Keratinocyte (primary cell): ENCODE measurements around the gene MYO1H. TPM values are rescaled to one million over a fixed set of nuclear protein-coding genes. Genes with fewer than 3 reads are reported as not detected.

Experiments
- DNase-seq: peaks from one replicate; pipeline ENCODE4 v3.0.0-alpha.2; 2011; ENCODE audit warnings: low read depth, missing footprints, low spot score
- FAIRE-seq: peaks from 2 replicates; lab custom pipeline; 2011; peaks lifted over from hg19 to GRCh38; lab: Jason Lieb, UNC
- H2AFZ ChIP-seq: 2 replicates; pipeline ENCODE4 v1.6.0; 2012; ENCODE audit warnings: low read length, control low read depth, inconsistent platforms; ENCODE audit not compliant: control insufficient read depth
- H3K27ac ChIP-seq: 2 replicates; pipeline ENCODE4 v1.5.1; 2011; ENCODE audit warnings: low read length; ENCODE audit not compliant: control insufficient read depth, insufficient read depth
- H3K27me3 ChIP-seq: 3 replicates; pipeline ENCODE4 v1.6.0; 2011; ENCODE audit warnings: low read length; ENCODE audit not compliant: control insufficient read depth, insufficient read depth; ENCODE audit errors: extremely low read depth
- H3K36me3 ChIP-seq, 2 experiments: 2 replicates in 1 of 2; 3 replicates in 1 of 2; pipeline ENCODE4 v1.5.1; 2011; ENCODE audit warnings: low read length in 2 of 2, mild to moderate bottlenecking in 1 of 2; ENCODE audit not compliant: control insufficient read depth in 2 of 2, insufficient read depth in 2 of 2; ENCODE audit errors: extremely low read depth in 1 of 2
- H3K4me1 ChIP-seq: 3 replicates; pipeline ENCODE4 v1.5.1; 2011; ENCODE audit warnings: low read length; ENCODE audit not compliant: control insufficient read depth, insufficient read depth; ENCODE audit errors: extremely low read depth
- H3K4me2 ChIP-seq: 3 replicates; pipeline ENCODE4 v1.6.0; 2011; ENCODE audit warnings: low read depth, low read length; ENCODE audit not compliant: control insufficient read depth, insufficient read depth; ENCODE audit errors: extremely low read depth
- H3K4me3 ChIP-seq, 3 experiments: fragments of 200-600 bp in 1 of 3; sonication (generic) in 1 of 3; 2 replicates in 2 of 3; 3 replicates in 1 of 3; pipeline ENCODE4 v1.5.1; 2011 to 2016; ENCODE audit warnings: low read length in 3 of 3, mild to moderate bottlenecking in 3 of 3, control low read depth in 2 of 3, inconsistent platforms in 1 of 3, low read depth in 1 of 3, mixed read lengths in 1 of 3, mixed run types in 1 of 3, moderate library complexity in 1 of 3; ENCODE audit not compliant: control insufficient read depth in 2 of 3, insufficient read depth in 2 of 3; ENCODE audit errors: extremely low read depth in 1 of 3
- H3K79me2 ChIP-seq: 2 replicates; pipeline ENCODE4 v1.6.0; 2012; ENCODE audit warnings: low read length; ENCODE audit not compliant: control insufficient read depth, insufficient read depth
- H3K9ac ChIP-seq: 3 replicates; pipeline ENCODE4 v1.6.0; 2011; ENCODE audit warnings: low read length; ENCODE audit not compliant: control insufficient read depth, insufficient read depth; ENCODE audit errors: extremely low read depth
- H3K9me1 ChIP-seq: 3 replicates; pipeline ENCODE4 v1.6.0; 2011; ENCODE audit warnings: low read length; ENCODE audit not compliant: control insufficient read depth, insufficient read depth; ENCODE audit errors: extremely low read depth
- H3K9me3 ChIP-seq: 2 replicates; pipeline ENCODE4 v1.5.1; 2012; ENCODE audit warnings: low read depth, low read length; ENCODE audit not compliant: control insufficient read depth
- H4K20me1 ChIP-seq: 3 replicates; pipeline ENCODE4 v1.6.0; 2011; ENCODE audit warnings: low read length; ENCODE audit not compliant: control insufficient read depth, insufficient read depth; ENCODE audit errors: extremely low read depth
- EZH2 ChIP-seq: IDR thresholded peaks from one replicate; pipeline ENCODE4 v1.6.1; 2012; ENCODE audit warnings: inconsistent platforms, mild to moderate bottlenecking, low read length, moderate library complexity
- dilution Hi-C: fragments of 300-500 bp; cut with MboI; formaldehyde crosslinking; loops from one replicate; pipeline ENCODE4 v1.7.0; 2020; ENCODE audit warnings: low sequenced_read_pairs; ENCODE audit not compliant: extremely low pct_ligation_motif_present
- polyA plus RNA-seq, 5 experiments: library from polyadenylated mRNA; depleted of rRNA in 3 of 5; stranded (reverse) in 3 of 5; stranded (forward) in 1 of 5; unstranded in 1 of 5; fragments of >200 nt; gene quantifications; 1 replicate in 1 of 5; 2 replicates in 3 of 5; 3 replicates in 1 of 5; pipeline versions ENCODE4 v1.2.1 to v1.2.3, GENCODE V29; 2011 to 2012; ENCODE audit warnings: missing spikeins in 2 of 5, low read depth in 1 of 5, low replicate concordance in 1 of 5
- TF ChIP-seq, protein P1 (sequence below), 3 experiments: IDR thresholded peaks in 1 of 3; conservative IDR thresholded peaks in 1 of 3; optimal IDR thresholded peaks in 1 of 3; 2 replicates in 2 of 3; 3 replicates in 1 of 3; pipeline versions ENCODE3 to v1.5.1; 2011; ENCODE audit warnings: low read length in 3 of 3, mild to moderate bottlenecking in 3 of 3, moderate library complexity in 2 of 3, control low read depth in 1 of 3, inconsistent platforms in 1 of 3; ENCODE audit not compliant: insufficient read depth in 2 of 3; ENCODE audit errors: extremely low read depth in 1 of 3

MYO1H gene
- polyA plus RNA-seq, 1 donor (not counting 4 experiments of a cell fraction or from before 2014, with no cell fraction given): not detected

GRCh38 chr12:109358154-109358869 is 10.6 kb downstream of the MYO1H start:
- H3K4me1 ChIP-seq: no peaks in the 10 kb centered on the region
- H3K4me2 ChIP-seq: no peak overlapping the region
- no peaks in the 10 kb centered on the region for H4K20me1 ChIP-seq
- H3K36me3 ChIP-seq: no peaks in the 10 kb centered on the region
- H3K4me3 ChIP-seq: no peak overlapping the region
- no peaks in the 10 kb centered on the region for H3K79me2 ChIP-seq
- TF ChIP-seq, protein P1, sequence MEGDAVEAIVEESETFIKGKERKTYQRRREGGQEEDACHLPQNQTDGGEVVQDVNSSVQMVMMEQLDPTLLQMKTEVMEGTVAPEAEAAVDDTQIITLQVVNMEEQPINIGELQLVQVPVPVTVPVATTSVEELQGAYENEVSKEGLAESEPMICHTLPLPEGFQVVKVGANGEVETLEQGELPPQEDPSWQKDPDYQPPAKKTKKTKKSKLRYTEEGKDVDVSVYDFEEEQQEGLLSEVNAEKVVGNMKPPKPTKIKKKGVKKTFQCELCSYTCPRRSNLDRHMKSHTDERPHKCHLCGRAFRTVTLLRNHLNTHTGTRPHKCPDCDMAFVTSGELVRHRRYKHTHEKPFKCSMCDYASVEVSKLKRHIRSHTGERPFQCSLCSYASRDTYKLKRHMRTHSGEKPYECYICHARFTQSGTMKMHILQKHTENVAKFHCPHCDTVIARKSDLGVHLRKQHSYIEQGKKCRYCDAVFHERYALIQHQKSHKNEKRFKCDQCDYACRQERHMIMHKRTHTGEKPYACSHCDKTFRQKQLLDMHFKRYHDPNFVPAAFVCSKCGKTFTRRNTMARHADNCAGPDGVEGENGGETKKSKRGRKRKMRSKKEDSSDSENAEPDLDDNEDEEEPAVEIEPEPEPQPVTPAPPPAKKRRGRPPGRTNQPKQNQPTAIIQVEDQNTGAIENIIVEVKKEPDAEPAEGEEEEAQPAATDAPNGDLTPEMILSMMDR (optimal IDR thresholded peaks at IDR 0.05 in 1 of 3, IDR thresholded peaks at IDR 0.05 in 1 of 3, conservative IDR thresholded peaks at IDR 0.05 in 1 of 3; ENCODE audit: extremely low read depth in 1 of 3, insufficient read depth in 2 of 3, low read length in 3 of 3): no peak
- no peak for TF ChIP-seq EZH2
- DNase-seq (no peak), FAIRE-seq (no peak)
- no peaks in the 10 kb centered on the region for H3K9me1 ChIP-seq
- no peak overlapping the region for H3K9ac ChIP-seq
- no peaks in the 10 kb centered on the region for H3K9me3 ChIP-seq
- dilution Hi-C loops: no loop called here
- H3K27me3 ChIP-seq: peaks cover 5% of the 10 kb centered on the region
- no peak overlapping the region for H2AFZ ChIP-seq
- no peak overlapping the region for H3K27ac ChIP-seq

GRCh38 chr12:109359131-109359690 is 11.5 kb downstream of the MYO1H start:
- Histone ChIP-seq H3K36me3 (no peaks in the 10 kb centered on the region), H3K27ac (no peak overlapping the region), H4K20me1 (no peaks in the 10 kb centered on the region), H3K4me1 (no peaks in the 10 kb centered on the region), H3K27me3 (peaks cover 5% of the 10 kb centered on the region), H3K79me2 (no peaks in the 10 kb centered on the region), H3K9me3 (no peaks in the 10 kb centered on the region), H2AFZ (no peak overlapping the region), H3K9ac (no peak overlapping the region), H3K4me3 (no peak overlapping the region), H3K9me1 (no peaks in the 10 kb centered on the region), H3K4me2 (no peak overlapping the region)
- FAIRE-seq (no peak), DNase-seq (no peak)
- TF ChIP-seq EZH2: no peak
- TF ChIP-seq, protein P1 (optimal IDR thresholded peaks at IDR 0.05 in 1 of 3, IDR thresholded peaks at IDR 0.05 in 1 of 3, conservative IDR thresholded peaks at IDR 0.05 in 1 of 3; ENCODE audit: extremely low read depth in 1 of 3, insufficient read depth in 2 of 3, low read length in 3 of 3): no peak
- dilution Hi-C loops: no loop called here
